OCI-LY1 (cell line): ENCODE results near the gene TTC9.

ENCODE experiments used
- CTCF ChIP-seq: fragments of 200-600 bp; sonication (generic), shearing (Covaris generic); IDR thresholded peaks from 2 replicates; pipeline ENCODE4 v1.5.1; 2017; ENCODE audit warnings: mild to moderate bottlenecking, antibody characterized with exemption, low read length, moderate library complexity, mixed read lengths
- EZH2 ChIP-seq: fragments of 200-600 bp; sonication (generic), shearing (Covaris generic); IDR thresholded peaks from 2 replicates; pipeline ENCODE4 v1.8.0; 2017; ENCODE audit warnings: borderline replicate concordance, mixed run types, mild to moderate bottlenecking, antibody characterized with exemption, low read length, moderate library complexity, mixed read lengths

GRCh38 chr14:70713096-70713495 is 71.4 kb downstream of the TTC9 start:
- TF ChIP-seq CTCF (no peak), EZH2 (no peak)
